Transverse colon (tissue), 4 donors: ENCODE data around the gene FRAS1. TPM values are rescaled to one million over a fixed set of nuclear protein-coding genes. Genes with fewer than 3 reads are reported as not detected.

Experiments used
- DNase-seq: peaks from one replicate; pipeline ENCODE4 v3.0.0-alpha.2; 2019
- H3K27ac ChIP-seq, 4 donors: fragments of 200-600 bp; sonication (generic); 2 replicates each; pipeline ENCODE4 v1.5.1; 2016 to 2018; ENCODE audit warnings: inconsistent platforms in 4 of 4
- H3K27me3 ChIP-seq: fragments of 200-600 bp; sonication (generic); 2 replicates; pipeline ENCODE4 v1.5.1; 2017; ENCODE audit warnings: inconsistent platforms
- H3K36me3 ChIP-seq, 4 donors: fragments of 200-600 bp; sonication (generic); 2 replicates each; pipeline ENCODE4 v1.5.1; 2017 to 2019; ENCODE audit warnings: inconsistent platforms in 4 of 4
- H3K4me1 ChIP-seq, 4 donors: fragments of 200-600 bp; sonication (generic); 2 replicates each; pipeline ENCODE4 v1.5.1; 2017 to 2020; ENCODE audit warnings: inconsistent platforms in 4 of 4
- H3K4me3 ChIP-seq, 4 donors: fragments of 200-600 bp; sonication (generic); 1 replicate in 1 of 4; 2 replicates in 3 of 4; pipeline versions ENCODE4 v1.5.1 to v1.6.1; 2017 to 2019; ENCODE audit warnings: inconsistent platforms in 4 of 4
- H3K9me3 ChIP-seq, 2 donors: fragments of 200-600 bp; sonication (generic); 2 replicates each; pipeline ENCODE4 v1.5.1; 2017 to 2019; ENCODE audit warnings: inconsistent platforms in 2 of 2
- CTCF ChIP-seq, 5 experiments: fragments of 200-600 bp in 3 of 5; fragments of 450-650 bp in 2 of 5; sonication (generic) in 3 of 5; IDR thresholded peaks; 1 replicate in 2 of 5; 2 replicates in 3 of 5; pipeline ENCODE4 v1.5.1; 2016 to 2017; ENCODE audit warnings: antibody characterized with exemption in 5 of 5, inconsistent platforms in 3 of 5, mild to moderate bottlenecking in 2 of 5, moderate library complexity in 1 of 5
- EP300 ChIP-seq: sonication (generic); formaldehyde crosslinking; IDR thresholded peaks from one replicate; pipeline ENCODE4 v1.6.1; 2017; ENCODE audit warnings: antibody characterized with exemption, low read depth
- POLR2A ChIP-seq: fragments of 450-650 bp; IDR thresholded peaks from one replicate; pipeline ENCODE4 v1.6.1; 2016; ENCODE audit warnings: antibody characterized with exemption, mild to moderate bottlenecking, moderate library complexity
- POLR2AphosphoS5 ChIP-seq, 3 donors: sonication (generic); formaldehyde crosslinking; IDR thresholded peaks; one replicate each; pipeline ENCODE4 v1.6.1; 2016; ENCODE audit warnings: antibody characterized with exemption in 3 of 3
- WGBS, 2 donors: methylation state at CpG; one replicate each; pipeline ENCODE4 v1.1.5; 2018; ENCODE audit warnings: low coverage in 1 of 2; 5-methylcytosine and 5-hydroxymethylcytosine counted together
- in situ Hi-C, 4 donors: fragments of 200-750 bp; cut with MboI; loops; one replicate each; pipeline versions ENCODE4 v1.15.0 to v1.15.1; 2017; ENCODE audit warnings: low sequenced_read_pairs in 3 of 4, low pct_ligation_motif_present in 1 of 4, low pct_unique_long_range_greater_than_20kb in 1 of 4
- intact Hi-C: fragments of 100-400 bp; cut with DNase I; formaldehyde crosslinking; loops from one replicate; pipeline ENCODE4 v1.15.1; 2023; ENCODE audit warnings: low total_unique reads
- total RNA-seq, 4 donors: library from RNA; depleted of rRNA; stranded (reverse); fragments of >200 nt; gene quantifications; one replicate each; pipeline ENCODE4 v1.1.0, GENCODE V29; 2016

FRAS1 gene
- total RNA-seq, 4 donors from 2014 or later: 1.8 to 9.7 (median 3.1) TPM

DNA sequence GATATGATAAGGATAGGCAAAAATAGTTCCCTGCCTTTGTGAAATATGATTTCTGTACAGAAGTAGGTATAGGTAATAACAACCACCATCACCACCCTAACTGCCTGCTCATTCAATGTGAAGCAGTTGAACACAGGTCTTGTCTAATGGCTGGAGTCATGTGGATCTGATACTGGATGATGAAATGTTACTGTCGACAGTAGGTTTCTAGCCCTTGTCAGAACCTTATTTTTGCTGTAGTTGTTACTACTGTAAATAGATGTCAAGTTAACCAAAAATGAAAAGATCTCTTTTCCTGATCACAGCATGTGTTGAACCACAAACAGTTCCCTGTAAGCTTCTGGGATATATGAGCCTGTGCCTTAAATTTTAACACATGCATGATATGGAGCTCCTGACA lies 142.9 kb downstream of the FRAS1 start:
- no peaks in the 10 kb centered on the region for H3K36me3 ChIP-seq
- intact Hi-C loops: no loop called here
- H3K4me3 ChIP-seq: no peak overlapping the region
- H3K9me3 ChIP-seq: no peaks in the 10 kb centered on the region
- no peak for DNase-seq
- WGBS, 2 donors: 83 to 91% methylated on average over 1 of the region's 1 CpG
- H3K27me3 ChIP-seq: no peaks in the 10 kb centered on the region
- in situ Hi-C loops: no loop called here
- no peak overlapping the region for H3K27ac ChIP-seq
- no peak for TF ChIP-seq CTCF (IDR thresholded peaks at IDR 0.05)
- no peak for TF ChIP-seq EP300
- TF ChIP-seq POLR2AphosphoS5 (IDR thresholded peaks at IDR 0.05): no peak
- H3K4me1 ChIP-seq: no peaks in the 10 kb centered on the region

DNA sequence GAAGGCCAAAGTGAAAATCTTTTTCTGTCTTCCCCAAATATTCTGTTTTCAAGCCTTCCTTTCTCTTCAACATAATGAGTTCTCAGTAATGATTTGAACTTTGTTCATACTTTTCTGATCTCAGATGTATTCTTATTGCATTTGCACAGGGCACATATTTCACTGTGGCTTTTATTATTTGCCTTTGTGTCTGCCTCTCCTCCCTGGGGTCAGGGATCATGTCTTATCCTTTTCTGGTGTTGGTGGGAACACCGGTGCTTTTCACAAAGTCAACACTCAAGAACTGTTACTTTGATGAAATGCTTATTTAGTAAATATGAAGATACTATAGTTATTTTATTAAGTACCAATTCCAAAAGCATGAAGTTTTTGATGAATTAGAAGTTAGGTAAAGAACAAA lies 143.8 kb downstream of the FRAS1 start:
- intact Hi-C loops: no loop called here
- Histone ChIP-seq H3K9me3 (no peaks in the 10 kb centered on the region), H3K36me3 (no peaks in the 10 kb centered on the region), H3K27ac (no peak overlapping the region), H3K4me1 (no peaks in the 10 kb centered on the region), H3K4me3 (no peak overlapping the region), H3K27me3 (no peaks in the 10 kb centered on the region)
- TF ChIP-seq POLR2A: no peak
- TF ChIP-seq EP300: no peak
- no peak for TF ChIP-seq POLR2AphosphoS5 (IDR thresholded peaks at IDR 0.05)
- no peak for TF ChIP-seq CTCF (IDR thresholded peaks at IDR 0.05)
- in situ Hi-C loops: no loop called here
- WGBS, 2 donors: 46 to 56% methylated on average over 1 of the region's 1 CpG
- DNase-seq: no peak

- no peak overlapping the region for H3K27ac ChIP-seq
- no peak overlapping the region for H3K4me3 ChIP-seq
- 31 to 33% methylated on average over 2 of the region's 2 CpGs for WGBS, 2 donors
- TF ChIP-seq EP300 (no peak), POLR2A (no peak), POLR2AphosphoS5 (IDR thresholded peaks at IDR 0.05) (no peak), CTCF (IDR thresholded peaks at IDR 0.05) (no peak)
- intact Hi-C loops (no loop called here), in situ Hi-C loops (no loop called here)
- no peaks in the 10 kb centered on the region for H3K36me3 ChIP-seq
- no peaks in the 10 kb centered on the region for H3K9me3 ChIP-seq
- no peaks in the 10 kb centered on the region for H3K27me3 ChIP-seq
- no peak for DNase-seq
- H3K4me1 ChIP-seq: no peaks in the 10 kb centered on the region
Measured at GRCh38 chr4:78204176-78204575, 147.1 kb downstream of the FRAS1 start.

GRCh38 chr4:78205591-78205990 lies 148.5 kb downstream of the FRAS1 start:
- WGBS, 2 donors: 95% methylated on average over 2 of the region's 2 CpGs; no CpG with 5 or more reads in 1 of the 2 donors
- intact Hi-C loops: no loop called here
- Histone ChIP-seq H3K9me3 (no peaks in the 10 kb centered on the region), H3K27ac (no peak overlapping the region), H3K4me3 (no peak overlapping the region), H3K36me3 (no peaks in the 10 kb centered on the region), H3K4me1 (no peaks in the 10 kb centered on the region), H3K27me3 (no peaks in the 10 kb centered on the region)
- in situ Hi-C loops: no loop called here
- no peak for DNase-seq
- TF ChIP-seq POLR2AphosphoS5 (IDR thresholded peaks at IDR 0.05): no peak
- TF ChIP-seq CTCF (IDR thresholded peaks at IDR 0.05): no peak
- no peak for TF ChIP-seq EP300
- no peak for TF ChIP-seq POLR2A
